ENCODE measurements around the gene H6PD.

The H6PD gene

DNA sequence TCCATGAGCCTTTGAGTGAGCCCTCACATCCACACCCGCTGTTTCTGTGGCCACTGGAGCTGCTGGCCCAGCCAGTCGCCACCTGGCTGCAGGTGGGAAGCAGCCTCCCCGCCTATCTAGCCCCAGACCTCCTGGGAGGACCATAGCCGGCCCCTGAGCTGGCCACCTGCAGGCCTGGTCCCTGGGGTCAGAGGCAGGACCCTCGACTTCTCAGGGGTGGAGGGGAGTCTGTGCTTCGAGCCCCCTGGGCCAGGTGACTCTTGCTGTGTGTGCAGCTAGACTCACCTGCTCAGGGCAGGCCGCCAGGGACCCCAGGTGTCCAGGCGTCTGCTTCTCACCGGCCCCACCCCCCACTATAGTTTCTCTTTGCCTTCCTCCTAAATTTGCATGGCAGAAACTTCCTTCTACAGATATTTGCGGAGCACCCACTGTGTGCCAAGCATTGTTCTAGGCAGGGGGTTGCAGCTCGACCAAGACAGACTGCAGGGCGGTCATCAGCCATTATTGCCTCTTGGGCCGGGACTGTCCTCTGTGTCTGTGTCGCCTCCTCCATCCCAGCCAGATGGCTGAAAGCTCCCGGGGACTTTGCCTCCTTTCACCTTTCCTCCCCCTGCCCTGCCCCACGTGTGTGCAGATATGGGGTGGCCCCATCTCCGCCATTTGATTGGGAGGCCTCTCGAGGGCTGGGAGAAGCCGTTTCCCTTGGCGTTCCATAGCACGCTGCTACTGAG lies 85.4 kb downstream of the H6PD start:
- H3K4me1 ChIP-seq (ENCODE audit: control insufficient read depth, insufficient read depth, low read length): no peaks in the 10 kb centered on the region; the same call in 1 of the 2 replicates
- H3K4me3 ChIP-seq (ENCODE audit: low read depth, low read length): no peak overlapping the region
- TF ChIP-seq ZNF10 (tag by site-specific recombination; IDR thresholded peaks at IDR 0.05) (no peak), ZNF211 (tag by site-specific recombination; IDR thresholded peaks at IDR 0.05; ENCODE audit: low read depth) (no peak), ZNF561 (tag by site-specific recombination; IDR thresholded peaks at IDR 0.05; ENCODE audit: borderline replicate concordance) (no peak)
- CTCF ChIA-PET: no interaction called here
- POLR2A ChIA-PET: no interaction called here
- peaks cover 0 to 3% of the 10 kb centered on the region in 2 experiments; a peak in 1 of 3 replicates for H3K36me3 ChIP-seq (ENCODE audit: control insufficient read depth in 2 of 2, insufficient read depth in 1 of 2, low read length in 2 of 2)
- H3K27ac ChIP-seq (ENCODE audit: extremely low read depth, low read depth, low read length): no peak overlapping the region
- H3K9me3 ChIP-seq (ENCODE audit: control insufficient read depth, insufficient read depth, low read depth, low read length): no peaks in the 10 kb centered on the region
